NCI-H526 treated with DMSO at 0.1 percent for 48 hours (cell line): Measurements from ENCODE around the gene BUD13.

ENCODE experiments used
- DNase-seq: peaks from one replicate; lab custom pipeline; 2025; lab: John Stamatoyannopoulos, UW

Gene BUD13

DNA sequence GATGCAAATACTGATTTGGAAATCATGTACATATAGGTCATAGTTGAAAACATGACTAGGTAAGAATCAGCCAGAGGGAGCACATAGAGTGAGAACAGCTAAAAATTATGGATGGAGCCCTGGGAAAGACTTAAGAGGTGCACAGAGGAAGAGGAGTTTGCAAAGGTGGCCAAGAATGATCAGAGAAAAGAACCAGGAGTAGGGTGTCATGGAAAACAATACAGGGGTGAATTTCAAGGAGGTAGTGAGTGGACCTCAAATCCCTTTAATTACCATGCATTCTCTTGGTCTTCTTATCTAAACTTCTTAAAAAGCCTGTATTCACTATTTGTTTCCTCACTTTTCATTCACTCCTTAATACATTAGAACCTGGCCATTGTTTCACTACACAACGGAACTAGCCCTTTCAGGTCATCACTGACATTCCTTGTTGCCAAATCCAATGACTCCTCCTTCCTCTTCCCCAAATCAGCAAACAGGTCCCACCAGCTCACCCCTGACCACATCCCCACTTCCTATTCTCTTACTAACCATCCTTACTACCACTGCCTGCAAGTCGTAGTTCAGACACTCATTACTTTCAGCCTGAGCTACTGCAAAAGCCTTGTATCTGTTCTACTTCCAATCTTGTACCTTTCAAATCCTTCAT is 22.6 kb downstream of the BUD13 start:
- no peak for DNase-seq

DNA sequence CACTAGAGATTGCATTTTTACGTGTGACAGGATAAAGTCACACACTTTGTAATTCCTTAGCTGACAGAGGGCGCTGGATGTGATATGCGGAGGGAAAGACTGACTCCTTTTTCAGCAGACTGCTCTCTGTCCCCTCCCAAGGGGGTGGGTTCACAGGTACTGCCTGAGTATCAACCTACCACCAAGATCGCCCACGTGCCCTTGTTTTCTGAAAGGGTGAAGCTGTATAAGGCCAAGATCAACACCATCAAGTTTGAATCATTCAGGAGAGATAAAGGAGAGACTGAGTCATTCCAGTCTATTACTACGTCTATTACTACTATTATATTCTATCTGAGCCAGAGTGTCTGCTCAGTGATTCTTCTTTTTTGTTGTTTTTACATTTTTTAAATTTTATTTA is 30.7 kb downstream of the BUD13 start:
- no peak for DNase-seq

DNA sequence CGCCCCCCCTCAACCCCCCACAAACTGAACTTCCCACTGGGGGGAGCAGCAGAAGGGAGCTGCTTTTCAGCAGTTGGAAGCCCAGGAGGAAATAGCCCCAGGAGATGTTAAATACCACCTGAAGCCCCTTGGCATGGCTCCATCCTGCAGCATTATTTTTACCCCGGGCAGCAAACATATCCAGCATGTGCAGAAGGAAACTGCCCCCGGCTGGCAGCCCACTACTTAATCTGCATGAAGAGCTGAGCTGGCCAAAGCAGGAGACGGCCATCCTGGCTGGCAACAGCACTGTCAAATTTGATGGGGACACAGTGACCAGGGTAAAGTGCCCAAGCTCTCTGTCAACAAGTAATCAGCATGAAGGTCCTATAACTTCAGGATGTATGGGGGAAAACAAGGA is 32.0 kb downstream of the BUD13 start:
- no peak for DNase-seq

DNA sequence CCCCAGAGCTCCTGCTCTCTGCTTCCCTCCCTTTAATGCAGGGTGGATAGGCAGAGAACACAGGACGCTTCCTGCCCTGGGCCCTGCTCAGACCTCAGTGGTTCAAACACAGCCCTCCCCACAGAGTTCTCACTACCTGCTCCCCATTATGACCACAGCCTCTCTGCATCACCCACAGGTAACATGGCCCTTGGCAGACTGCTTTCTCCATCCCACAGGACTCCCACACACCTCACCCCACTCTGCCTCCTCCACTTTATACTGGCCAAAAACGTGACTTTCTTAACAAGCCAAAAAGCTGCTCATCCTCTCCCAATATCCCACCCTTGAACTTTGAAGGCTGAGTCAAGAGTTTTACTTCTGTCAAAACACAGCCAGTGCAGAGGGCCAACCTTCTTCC is 33.8 kb downstream of the BUD13 start:
- DNase-seq: no peak

DNA sequence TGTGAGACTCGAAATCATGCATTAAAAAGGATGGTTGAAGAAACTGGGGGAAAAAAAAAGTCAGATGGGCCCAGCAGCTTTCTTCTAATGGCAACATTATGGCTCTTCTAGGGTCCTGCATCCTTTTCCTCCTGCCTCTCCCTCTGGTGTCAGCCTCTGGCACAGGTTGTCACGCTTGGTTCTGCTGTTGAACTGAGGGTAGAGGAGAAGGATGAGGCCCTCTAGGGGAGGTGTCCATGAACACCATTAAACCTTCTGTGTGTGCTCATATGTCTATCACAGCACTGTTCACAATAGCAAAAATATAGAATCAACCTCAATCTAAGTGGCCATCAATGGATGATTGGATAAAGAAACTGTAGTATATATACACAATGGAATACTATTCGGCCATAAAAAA is 36.0 kb downstream of the BUD13 start:
- no peak for DNase-seq

- no peak for DNase-seq
Measured at GRCh38 chr11:116733969-116734508, 38.7 kb downstream of the BUD13 start.

DNA sequence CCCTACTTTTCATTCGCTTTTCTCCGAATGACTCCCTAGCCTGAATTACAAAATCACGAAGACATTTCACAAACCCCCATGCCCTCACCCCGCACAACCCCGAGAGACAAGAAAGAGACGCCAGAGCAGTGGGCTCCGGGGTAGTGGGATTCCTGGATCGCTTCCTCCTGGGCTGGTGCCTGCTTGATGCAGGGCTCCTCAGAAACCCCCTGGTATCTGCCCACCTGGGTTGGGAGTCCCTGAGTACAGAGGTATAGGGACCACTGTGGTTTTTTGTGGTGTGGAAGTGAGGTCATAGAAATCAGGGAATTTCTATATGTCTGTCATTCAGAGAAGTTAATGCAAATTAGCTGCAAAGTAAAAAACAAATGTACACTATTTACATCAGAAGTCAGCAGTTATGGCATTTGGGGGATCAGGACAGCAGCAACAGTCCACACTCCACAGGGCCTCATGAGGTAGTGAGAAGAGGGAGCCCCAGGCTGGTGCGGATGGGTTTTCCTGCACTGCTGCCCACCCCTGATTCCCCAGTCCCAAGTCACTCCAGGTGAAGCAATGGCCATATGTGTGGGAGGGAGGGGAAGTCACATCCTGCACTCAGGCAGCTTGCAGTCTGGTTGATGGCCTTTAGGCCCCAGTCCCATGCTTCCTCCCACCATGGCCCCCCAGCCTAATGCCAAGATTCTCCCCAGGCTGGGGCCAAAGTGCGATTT is 39.6 kb downstream of the BUD13 start:
- no peak for DNase-seq

DNA sequence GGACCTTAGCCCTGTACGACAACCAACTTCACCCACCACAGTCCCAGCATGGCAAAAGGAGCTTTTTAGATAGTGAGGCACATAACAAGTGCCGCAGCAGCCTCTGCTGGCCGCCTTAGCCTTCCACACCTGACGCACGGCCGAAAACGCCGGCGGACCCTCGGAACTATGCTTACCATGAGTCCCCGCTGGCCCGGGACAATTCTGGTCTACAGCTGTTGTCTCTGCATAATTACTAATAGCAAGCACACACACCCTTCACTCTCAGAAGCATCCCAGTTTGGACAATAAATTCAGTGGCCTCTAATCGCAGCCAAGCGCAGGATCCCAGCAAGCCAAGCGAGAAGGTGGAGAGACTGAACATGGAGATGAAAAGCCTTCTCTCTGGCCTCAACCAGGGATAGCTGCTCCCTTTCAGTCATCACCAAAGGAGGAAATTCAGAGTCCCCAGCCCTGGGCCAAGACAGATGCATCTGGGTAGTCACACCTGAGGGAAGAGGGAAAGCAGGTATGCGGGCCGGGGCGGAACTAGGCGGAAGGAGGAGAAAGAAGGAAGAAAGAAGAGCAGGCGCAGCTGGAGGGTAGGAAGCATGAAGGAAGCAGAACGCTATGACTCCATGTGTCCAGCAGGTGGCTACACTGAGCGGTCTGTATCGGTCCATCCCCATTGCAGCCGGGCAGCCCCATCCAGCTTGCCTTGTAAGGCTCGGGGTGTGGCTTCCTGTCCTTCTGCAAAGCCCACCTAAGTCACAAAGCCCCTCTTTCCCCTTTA is 40.3 kb downstream of the BUD13 start:
- DNase-seq: peak; percentile 81

- no peak for DNase-seq
Measured at GRCh38 chr11:116731821-116732220, 41.0 kb downstream of the BUD13 start.

GRCh38 chr11:116731097-116731761 is 41.6 kb downstream of the BUD13 start:
- DNase-seq: peak; percentile 23

DNA sequence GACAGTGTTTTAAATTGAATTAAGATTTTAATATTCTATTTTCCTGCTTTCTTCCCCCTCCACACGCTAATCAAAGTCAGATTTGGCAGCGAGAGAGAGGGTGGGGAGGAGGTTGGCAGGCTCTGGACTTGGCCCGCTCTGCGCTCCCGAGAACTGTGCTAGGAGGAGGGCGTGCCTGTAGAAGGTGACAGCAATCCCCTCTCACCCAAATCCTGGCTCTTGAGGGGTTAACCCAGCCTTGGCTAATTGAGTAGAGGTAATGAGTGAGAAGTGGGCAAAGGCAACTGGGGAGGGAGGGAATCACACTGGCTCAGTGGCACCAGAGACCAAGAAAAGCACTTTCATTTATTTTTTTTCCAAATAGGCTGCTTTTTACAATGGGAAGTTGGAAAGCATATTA is 42.2 kb downstream of the BUD13 start:
- DNase-seq: no peak

GRCh38 chr11:116730241-116730561 is 42.6 kb downstream of the BUD13 start:
- no peak for DNase-seq

GRCh38 chr11:116729501-116730240 is 43.1 kb downstream of the BUD13 start:
- DNase-seq: no peak

GRCh38 chr11:116727990-116728389 is 44.8 kb downstream of the BUD13 start:
- no peak for DNase-seq

- no peak for DNase-seq
Measured at GRCh38 chr11:116725434-116726221, 47.2 kb downstream of the BUD13 start.

GRCh38 chr11:116724813-116725212 is 48.0 kb downstream of the BUD13 start:
- no peak for DNase-seq

DNA sequence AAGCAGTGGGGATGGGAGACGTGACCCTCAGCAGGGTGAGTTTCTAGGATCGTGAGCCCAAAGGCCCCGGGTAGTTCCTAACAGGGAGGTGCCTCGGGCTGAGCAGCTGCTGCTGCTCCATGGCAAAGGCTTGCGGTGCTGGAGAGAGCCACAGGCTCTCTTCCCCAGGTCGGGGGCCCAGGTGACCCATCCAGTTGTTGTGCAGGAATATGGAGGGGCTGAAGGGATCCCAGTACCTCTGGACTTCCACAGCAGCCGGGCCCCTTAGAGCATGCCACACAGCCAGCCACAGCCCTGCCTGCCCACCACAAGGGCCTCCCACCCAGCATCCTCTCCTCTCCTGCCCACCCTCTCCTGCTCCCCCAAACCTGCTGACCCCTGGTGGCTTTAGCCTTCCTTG is 49.3 kb downstream of the BUD13 start:
- DNase-seq: no peak

GRCh38 chr11:116721988-116722387 is 50.8 kb downstream of the BUD13 start:
- peak; percentile 60 for DNase-seq

- DNase-seq: no peak
Measured at GRCh38 chr11:116720895-116721294, 51.9 kb downstream of the BUD13 start.

DNA sequence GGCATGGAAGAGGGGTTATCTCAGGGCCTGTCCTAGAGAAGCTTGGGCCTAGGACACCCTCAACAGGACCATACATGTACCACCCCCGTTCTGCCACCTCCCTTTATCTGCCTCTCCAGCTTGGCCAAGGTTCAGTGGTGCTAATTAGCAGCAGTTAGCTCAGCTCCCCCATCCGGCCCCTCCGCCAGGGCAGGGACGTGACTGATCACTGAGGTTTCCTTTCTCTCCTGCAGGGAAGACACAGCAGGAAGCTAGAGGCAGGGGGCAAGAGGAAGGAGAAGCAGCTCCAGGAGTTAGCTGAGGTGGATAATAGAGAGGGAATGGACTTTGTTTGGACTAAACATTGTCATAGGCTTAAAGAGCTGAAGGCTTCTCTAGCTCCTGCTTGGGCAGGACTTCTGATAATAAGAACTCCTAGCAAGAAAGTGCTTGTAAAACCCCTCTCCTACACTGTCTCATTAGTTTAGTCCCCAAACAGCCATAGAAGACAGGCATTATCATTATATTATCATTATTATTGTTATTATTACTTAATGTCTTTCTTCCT is 53.8 kb downstream of the BUD13 start:
- no peak for DNase-seq

- no peak for DNase-seq
Measured at GRCh38 chr11:116716621-116717020, 56.2 kb downstream of the BUD13 start.
